Liver (tissue), 9 donors: Measurements from ENCODE around the gene SOX6. TPM values are rescaled to one million over a fixed set of nuclear protein-coding genes. Genes with fewer than 3 reads are reported as not detected.

ENCODE experiments used
- DNase-seq: peaks from one replicate; pipeline ENCODE4 v3.0.0-alpha.2; 2017; ENCODE audit warnings: low spot score
- H3K27ac ChIP-seq, 2 donors: one replicate each; pipeline ENCODE4 v1.7.0; 2013; ENCODE audit warnings: inconsistent platforms in 2 of 2, low read length in 2 of 2, control low read depth in 1 of 2, low read depth in 1 of 2, mild to moderate bottlenecking in 1 of 2
- H3K27me3 ChIP-seq, 4 donors: one replicate each; pipeline versions ENCODE4 v1.6.1 to v1.7.0; 2013; ENCODE audit warnings: low read length in 3 of 4, inconsistent platforms in 1 of 4, mild to moderate bottlenecking in 1 of 4, moderate library complexity in 1 of 4; ENCODE audit not compliant: control insufficient read depth in 4 of 4, insufficient read depth in 4 of 4
- H3K36me3 ChIP-seq, 4 donors: one replicate each; pipeline versions ENCODE4 v1.6.1 to v1.7.0; 2013; ENCODE audit warnings: low read length in 3 of 4, mild to moderate bottlenecking in 3 of 4, low read depth in 1 of 4, moderate library complexity in 1 of 4; ENCODE audit not compliant: control insufficient read depth in 4 of 4, insufficient read depth in 3 of 4
- H3K4me1 ChIP-seq, 4 donors: one replicate each; pipeline versions ENCODE4 v1.6.1 to v1.7.0; 2013; ENCODE audit warnings: low read length in 3 of 4, mild to moderate bottlenecking in 3 of 4, moderate library complexity in 1 of 4; ENCODE audit not compliant: control insufficient read depth in 4 of 4, insufficient read depth in 4 of 4
- H3K4me3 ChIP-seq, 3 donors: one replicate each; pipeline versions ENCODE4 v1.6.1 to v1.7.0; 2013; ENCODE audit warnings: low read length in 3 of 3, control low read depth in 1 of 3, low read depth in 1 of 3, mild to moderate bottlenecking in 1 of 3
- H3K9ac ChIP-seq, 2 donors: one replicate each; pipeline ENCODE4 v1.7.0; 2013; ENCODE audit warnings: low read length in 2 of 2, mild to moderate bottlenecking in 2 of 2, moderate library complexity in 2 of 2, control low read depth in 1 of 2, low read depth in 1 of 2
- H3K9me3 ChIP-seq, 4 donors: one replicate each; pipeline versions ENCODE4 v1.6.1 to v1.7.0; 2013; ENCODE audit warnings: low read length in 3 of 4; ENCODE audit not compliant: control insufficient read depth in 4 of 4
- EGR1 ChIP-seq, 2 donors: IDR thresholded peaks; 2 replicates each; pipeline ENCODE4 v1.6.1; 2016 to 2018; ENCODE audit warnings: antibody characterized with exemption in 2 of 2, low read depth in 2 of 2
- FOXA1 ChIP-seq: IDR thresholded peaks from 2 replicates; pipeline ENCODE4 v1.6.1; 2016; ENCODE audit warnings: antibody characterized with exemption
- FOXA2 ChIP-seq: IDR thresholded peaks from 2 replicates; pipeline ENCODE4 v1.6.1; 2016; ENCODE audit warnings: antibody characterized with exemption
- HNF4A ChIP-seq, 2 donors: conservative IDR thresholded peaks; 2 replicates each; pipeline ENCODE4 v1.6.1; 2016; ENCODE audit warnings: antibody characterized with exemption in 2 of 2, mild to moderate bottlenecking in 2 of 2
- JUND ChIP-seq, 2 donors: IDR thresholded peaks; 2 replicates each; pipeline ENCODE4 v1.6.1; 2016; ENCODE audit warnings: antibody characterized with exemption in 2 of 2
- NR2F2 ChIP-seq: IDR thresholded peaks from 2 replicates; pipeline ENCODE4 v1.6.1; 2016; ENCODE audit warnings: antibody characterized with exemption
- RAD21 ChIP-seq, 2 donors: IDR thresholded peaks; 2 replicates each; pipeline ENCODE4 v1.6.1; 2016; ENCODE audit warnings: antibody characterized with exemption in 2 of 2, mild to moderate bottlenecking in 2 of 2
- RXRA ChIP-seq, 2 donors: IDR thresholded peaks; 2 replicates each; pipeline ENCODE4 v1.6.1; 2017 to 2018; ENCODE audit warnings: antibody characterized with exemption in 2 of 2, mild to moderate bottlenecking in 1 of 2
- SP1 ChIP-seq: IDR thresholded peaks from 2 replicates; pipeline ENCODE4 v1.6.1; 2018; ENCODE audit warnings: antibody characterized with exemption, mild to moderate bottlenecking
- YY1 ChIP-seq: IDR thresholded peaks from 2 replicates; pipeline ENCODE4 v1.6.1; 2016; ENCODE audit warnings: antibody characterized with exemption, mild to moderate bottlenecking
- WGBS: extraction: QIAGEN DNeasy Blood & Tissue Kit; methylation state at CpG from one replicate; pipeline ENCODE4 v1.1.7; 2013; 5-methylcytosine and 5-hydroxymethylcytosine counted together
- polyA plus RNA-seq, 2 donors: library from polyadenylated mRNA; stranded (reverse) in 1 of 2; unstranded in 1 of 2; fragments of 200-250 nt in 1 of 2; fragments of >200 nt in 1 of 2; fragmentation: Nextera tagmentation in 1 of 2; extraction: Ambion mirVana in 1 of 2; gene quantifications; one replicate each; pipeline versions ENCODE4 v1.2.1 to v1.2.3, GENCODE V29; 2013 to 2015
- total RNA-seq, 2 donors: library from RNA; depleted of rRNA; stranded (reverse); fragments of >200 nt; gene quantifications; one replicate each; pipeline ENCODE4 v1.2.3, GENCODE V29; 2014
- TF ChIP-seq, protein P1 (sequence below): fragments of 150-350 bp; IDR thresholded peaks from 2 replicates; pipeline ENCODE4 v1.5.1; 2017; ENCODE audit warnings: improper control_type of control experiment, low read depth, low read length; ENCODE audit not compliant: missing input control
- TF ChIP-seq, protein P2 (sequence below): IDR thresholded peaks from 2 replicates; pipeline ENCODE4 v1.6.1; 2016; ENCODE audit warnings: antibody characterized with exemption, mild to moderate bottlenecking
- TF ChIP-seq, protein P3 (sequence below): IDR thresholded peaks from 2 replicates; pipeline ENCODE4 v1.6.1; 2016; ENCODE audit warnings: antibody characterized with exemption
- donor health status: healthy.
- donor health status: healthy.
- donor health status: healthy.
- donor health status: healthy.
- donor health status: healthy.

SOX6 gene
- total and polyA plus RNA-seq, 4 donors = 2.4 to 111 (median 14.8) TPM

DNA sequence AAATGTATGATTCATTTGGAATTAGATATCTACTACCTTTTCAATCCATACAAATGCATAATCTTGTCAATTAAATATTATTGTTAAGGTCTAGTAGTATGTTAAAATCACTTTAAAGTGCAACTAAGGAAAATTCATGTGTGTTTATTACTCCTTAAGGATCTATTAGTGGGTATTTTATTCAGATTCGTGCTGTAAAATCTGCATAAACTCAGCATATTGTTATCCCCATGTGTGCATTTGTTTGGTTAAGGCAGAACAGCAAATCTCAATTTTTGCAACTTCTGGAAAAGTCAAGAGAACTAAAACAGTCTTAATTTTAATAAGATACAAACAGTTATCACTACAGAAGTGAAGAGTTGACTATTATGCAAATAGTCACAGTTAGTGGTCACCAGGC lies 234.5 kb downstream of the SOX6 start:
- TF ChIP-seq RXRA (IDR thresholded peaks at IDR 0.05) (no peak), SP1 (no peak), EGR1 (IDR thresholded peaks at IDR 0.05; ENCODE audit: low read depth in 2 of 2) (no peak), FOXA1 (no peak), FOXA2 (no peak), HNF4A (conservative IDR thresholded peaks at IDR 0.05) (no peak), JUND (IDR thresholded peaks at IDR 0.05) (no peak), RAD21 (IDR thresholded peaks at IDR 0.05) (no peak)
- H3K27ac ChIP-seq = no peak overlapping the region
- no peaks in the 10 kb centered on the region for H3K9me3 ChIP-seq
- DNase-seq = no peak
- no peaks in the 10 kb centered on the region for H3K4me1 ChIP-seq
- 88% methylated on average over 1 of the region's 1 CpG for WGBS
- no peak overlapping the region for H3K9ac ChIP-seq
- no peaks in the 10 kb centered on the region for H3K36me3 ChIP-seq
- H3K27me3 ChIP-seq = no peaks in the 10 kb centered on the region
- no peak overlapping the region for H3K4me3 ChIP-seq

DNA sequence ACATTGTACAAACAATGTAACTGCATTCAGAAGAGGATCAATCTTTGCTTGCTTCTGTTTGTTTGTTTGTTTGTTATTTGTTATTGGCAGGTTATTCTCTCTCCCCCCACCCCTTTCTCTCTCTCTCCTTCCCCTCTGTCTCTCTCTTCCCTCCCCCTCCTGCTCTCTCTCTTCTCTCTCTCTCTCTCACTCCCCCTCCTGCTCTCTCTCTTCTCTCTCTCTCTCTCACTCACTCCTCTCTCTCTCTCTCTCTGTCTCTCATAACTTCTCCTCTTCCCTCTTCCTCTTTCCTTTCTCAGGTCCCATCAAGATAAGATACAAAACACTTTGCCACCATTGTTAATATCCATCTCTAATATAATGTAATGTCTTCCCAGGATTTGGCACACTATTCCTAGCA lies 236.3 kb downstream of the SOX6 start:
- no peak for DNase-seq
- Histone ChIP-seq H3K9ac (no peak overlapping the region), H3K4me1 (peaks cover 0 to 10% (median 1%) of the 10 kb centered on the region in 4 donors), H3K27me3 (no peaks in the 10 kb centered on the region), H3K4me3 (no peak overlapping the region), H3K9me3 (no peaks in the 10 kb centered on the region), H3K36me3 (no peaks in the 10 kb centered on the region), H3K27ac (no peak overlapping the region)
- TF ChIP-seq, protein P1, sequence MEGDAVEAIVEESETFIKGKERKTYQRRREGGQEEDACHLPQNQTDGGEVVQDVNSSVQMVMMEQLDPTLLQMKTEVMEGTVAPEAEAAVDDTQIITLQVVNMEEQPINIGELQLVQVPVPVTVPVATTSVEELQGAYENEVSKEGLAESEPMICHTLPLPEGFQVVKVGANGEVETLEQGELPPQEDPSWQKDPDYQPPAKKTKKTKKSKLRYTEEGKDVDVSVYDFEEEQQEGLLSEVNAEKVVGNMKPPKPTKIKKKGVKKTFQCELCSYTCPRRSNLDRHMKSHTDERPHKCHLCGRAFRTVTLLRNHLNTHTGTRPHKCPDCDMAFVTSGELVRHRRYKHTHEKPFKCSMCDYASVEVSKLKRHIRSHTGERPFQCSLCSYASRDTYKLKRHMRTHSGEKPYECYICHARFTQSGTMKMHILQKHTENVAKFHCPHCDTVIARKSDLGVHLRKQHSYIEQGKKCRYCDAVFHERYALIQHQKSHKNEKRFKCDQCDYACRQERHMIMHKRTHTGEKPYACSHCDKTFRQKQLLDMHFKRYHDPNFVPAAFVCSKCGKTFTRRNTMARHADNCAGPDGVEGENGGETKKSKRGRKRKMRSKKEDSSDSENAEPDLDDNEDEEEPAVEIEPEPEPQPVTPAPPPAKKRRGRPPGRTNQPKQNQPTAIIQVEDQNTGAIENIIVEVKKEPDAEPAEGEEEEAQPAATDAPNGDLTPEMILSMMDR = no peak
- TF ChIP-seq, protein P2, sequence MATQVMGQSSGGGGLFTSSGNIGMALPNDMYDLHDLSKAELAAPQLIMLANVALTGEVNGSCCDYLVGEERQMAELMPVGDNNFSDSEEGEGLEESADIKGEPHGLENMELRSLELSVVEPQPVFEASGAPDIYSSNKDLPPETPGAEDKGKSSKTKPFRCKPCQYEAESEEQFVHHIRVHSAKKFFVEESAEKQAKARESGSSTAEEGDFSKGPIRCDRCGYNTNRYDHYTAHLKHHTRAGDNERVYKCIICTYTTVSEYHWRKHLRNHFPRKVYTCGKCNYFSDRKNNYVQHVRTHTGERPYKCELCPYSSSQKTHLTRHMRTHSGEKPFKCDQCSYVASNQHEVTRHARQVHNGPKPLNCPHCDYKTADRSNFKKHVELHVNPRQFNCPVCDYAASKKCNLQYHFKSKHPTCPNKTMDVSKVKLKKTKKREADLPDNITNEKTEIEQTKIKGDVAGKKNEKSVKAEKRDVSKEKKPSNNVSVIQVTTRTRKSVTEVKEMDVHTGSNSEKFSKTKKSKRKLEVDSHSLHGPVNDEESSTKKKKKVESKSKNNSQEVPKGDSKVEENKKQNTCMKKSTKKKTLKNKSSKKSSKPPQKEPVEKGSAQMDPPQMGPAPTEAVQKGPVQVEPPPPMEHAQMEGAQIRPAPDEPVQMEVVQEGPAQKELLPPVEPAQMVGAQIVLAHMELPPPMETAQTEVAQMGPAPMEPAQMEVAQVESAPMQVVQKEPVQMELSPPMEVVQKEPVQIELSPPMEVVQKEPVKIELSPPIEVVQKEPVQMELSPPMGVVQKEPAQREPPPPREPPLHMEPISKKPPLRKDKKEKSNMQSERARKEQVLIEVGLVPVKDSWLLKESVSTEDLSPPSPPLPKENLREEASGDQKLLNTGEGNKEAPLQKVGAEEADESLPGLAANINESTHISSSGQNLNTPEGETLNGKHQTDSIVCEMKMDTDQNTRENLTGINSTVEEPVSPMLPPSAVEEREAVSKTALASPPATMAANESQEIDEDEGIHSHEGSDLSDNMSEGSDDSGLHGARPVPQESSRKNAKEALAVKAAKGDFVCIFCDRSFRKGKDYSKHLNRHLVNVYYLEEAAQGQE = no peak
- no peak for TF ChIP-seq YY1
- no peak for TF ChIP-seq HNF4A (conservative IDR thresholded peaks at IDR 0.05)
- TF ChIP-seq FOXA1 = no peak
- TF ChIP-seq, protein P3, sequence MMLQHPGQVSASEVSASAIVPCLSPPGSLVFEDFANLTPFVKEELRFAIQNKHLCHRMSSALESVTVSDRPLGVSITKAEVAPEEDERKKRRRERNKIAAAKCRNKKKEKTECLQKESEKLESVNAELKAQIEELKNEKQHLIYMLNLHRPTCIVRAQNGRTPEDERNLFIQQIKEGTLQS = no peak
- TF ChIP-seq RAD21 (IDR thresholded peaks at IDR 0.05) = no peak
- no peak for TF ChIP-seq NR2F2
